ENCODE results near the gene WDTC1. TPM values are rescaled to one million over a fixed set of nuclear protein-coding genes. Genes with fewer than 3 reads are reported as not detected.
A peak's percentile ranks its signal among the peaks of the same experiment; 100 is the strongest.

Gene WDTC1
- total RNA-seq, 4 donors from 2014 or later, result 39.9 to 79.8 (median 62.0) TPM

- Histone ChIP-seq H3K4me3 (peak overlapping the region; percentile 53 to 59 (median 56)), H3K9me3 (no peaks in the 10 kb centered on the region), H3K27ac (replicated peaks in 1 of 4) (no peak overlapping the region), H3K4me1 (peaks cover 23 to 32% (median 30%) of the 10 kb centered on the region in 4 donors), H3K27me3 (peaks cover 0 to 40% (median 7%) of the 10 kb centered on the region in 4 donors), H3K36me3 (peaks cover 11 to 17% (median 14%) of the 10 kb centered on the region in 4 donors)
- TF ChIP-seq EP300 (IDR thresholded peaks at IDR 0.05) (no peak), CTCF (IDR thresholded peaks at IDR 0.05) (no peak), POLR2AphosphoS5 (IDR thresholded peaks at IDR 0.05) (no peak), POLR2A (IDR thresholded peaks at IDR 0.05; ENCODE audit: low read depth) (no peak)
- intact Hi-C loops (cut with DNase I), result no loop called here
- 36% methylated on average over 24 of the region's 51 CpGs for WGBS
- no peak for DNase-seq (ENCODE audit: extremely low spot score)
These were observed 114.7 kb downstream of the WDTC1 start for GRCh38 chr1:27348861-27349783.

- no peak for DNase-seq (ENCODE audit: extremely low spot score)
- Histone ChIP-seq H3K9me3 (no peaks in the 10 kb centered on the region), H3K27ac (replicated peaks in 1 of 4) (no peak overlapping the region), H3K36me3 (peaks cover 16 to 26% (median 23%) of the 10 kb centered on the region in 4 donors), H3K4me1 (peaks cover 23 to 32% (median 30%) of the 10 kb centered on the region in 4 donors), H3K27me3 (peaks cover 0 to 40% (median 7%) of the 10 kb centered on the region in 4 donors), H3K4me3 (peak overlapping the region; percentile 53 to 59 (median 56))
- WGBS, result 47% methylated on average over 18 of the region's 84 CpGs
- intact Hi-C loops (cut with DNase I), result no loop called here
- no peak for TF ChIP-seq POLR2A (IDR thresholded peaks at IDR 0.05; ENCODE audit: low read depth)
- peak in 1 of 2 donors; percentile 38 for TF ChIP-seq POLR2AphosphoS5 (IDR thresholded peaks at IDR 0.05)
- TF ChIP-seq EP300 (IDR thresholded peaks at IDR 0.05), result no peak
- TF ChIP-seq CTCF (IDR thresholded peaks at IDR 0.05), result peak in 1 of 3 experiments; percentile 23
These were observed 115.6 kb downstream of the WDTC1 start for GRCh38 chr1:27349784-27350662.

GRCh38 chr1:27350663-27351540 is 116.5 kb downstream of the WDTC1 start:
- TF ChIP-seq CTCF (IDR thresholded peaks at IDR 0.05) (no peak), POLR2A (IDR thresholded peaks at IDR 0.05; ENCODE audit: low read depth) (no peak), EP300 (IDR thresholded peaks at IDR 0.05) (no peak), POLR2AphosphoS5 (IDR thresholded peaks at IDR 0.05) (peak in 1 of 2 donors; percentile 8)
- peak overlapping the region in 3 of 4 donors; percentile 43 to 52 (median 49) for H3K27ac ChIP-seq (replicated peaks in 1 of 4)
- H3K27me3 ChIP-seq, result peaks cover 0 to 40% (median 7%) of the 10 kb centered on the region in 4 donors
- H3K4me3 ChIP-seq, result peak overlapping the region; percentile 53 to 59 (median 56)
- peaks cover 25 to 35% (median 32%) of the 10 kb centered on the region in 4 donors for H3K36me3 ChIP-seq
- peaks cover 23 to 32% (median 30%) of the 10 kb centered on the region in 4 donors for H3K4me1 ChIP-seq
- intact Hi-C loops (cut with DNase I), result no loop called here
- DNase-seq (ENCODE audit: extremely low spot score), result no peak
- 42% methylated on average over 34 of the region's 62 CpGs for WGBS
- H3K9me3 ChIP-seq, result no peaks in the 10 kb centered on the region

Data from esophagus muscularis mucosa (tissue), 4 donors.